Subcutaneous abdominal adipose tissue (tissue), 5 donors: ENCODE measurements around the gene HK1.
A peak's percentile ranks its signal among the peaks of the same experiment; 100 is the strongest.
"Not testable (repeated sequence)": the region's sequence is repeated elsewhere in the genome, so short reads cannot be mapped to it uniquely, and the experiment has no call there.

Source experiments
- H3K27ac ChIP-seq: one replicate; pipeline ENCODE4 v1.7.0; 2013; ENCODE audit warnings: low read depth, mild to moderate bottlenecking, inconsistent platforms, low read length, moderate library complexity
- H3K27me3 ChIP-seq, 5 donors: one replicate each; pipeline ENCODE4 v1.7.0; 2013; ENCODE audit warnings: low read length in 5 of 5, inconsistent platforms in 1 of 5; ENCODE audit not compliant: control insufficient read depth in 5 of 5, insufficient read depth in 4 of 5
- H3K36me3 ChIP-seq, 5 donors: one replicate each; pipeline ENCODE4 v1.7.0; 2013; ENCODE audit warnings: low read length in 5 of 5; ENCODE audit not compliant: control insufficient read depth in 5 of 5, insufficient read depth in 5 of 5
- H3K4me1 ChIP-seq, 5 donors: one replicate each; pipeline ENCODE4 v1.7.0; 2013; ENCODE audit warnings: low read length in 5 of 5, mild to moderate bottlenecking in 3 of 5, moderate library complexity in 1 of 5; ENCODE audit not compliant: control insufficient read depth in 5 of 5, insufficient read depth in 5 of 5
- H3K4me3 ChIP-seq, 5 donors: one replicate each; pipeline ENCODE4 v1.7.0; 2013; ENCODE audit warnings: low read length in 5 of 5, low read depth in 1 of 5
- H3K9ac ChIP-seq, 5 donors: one replicate each; pipeline ENCODE4 v1.7.0; 2013; ENCODE audit warnings: low read length in 5 of 5, mild to moderate bottlenecking in 4 of 5, moderate library complexity in 3 of 5
- H3K9me3 ChIP-seq, 5 donors: one replicate each; pipeline ENCODE4 v1.7.0; 2013; ENCODE audit warnings: low read length in 5 of 5; ENCODE audit not compliant: control insufficient read depth in 5 of 5
- donor health status: healthy.
- donor health status: healthy.
- donor health status: healthy.
- donor health status: healthy.
- donor health status: healthy.

The HK1 gene

GRCh38 chr10:69446229-69446628 lies 167.9 kb downstream of the HK1 start:
- no peak overlapping the region for H3K4me3 ChIP-seq
- H3K27ac ChIP-seq = no peak overlapping the region
- no peak overlapping the region for H3K9ac ChIP-seq
- no peaks in the 10 kb centered on the region for H3K9me3 ChIP-seq
- H3K36me3 ChIP-seq = no peaks in the 10 kb centered on the region
- peaks cover 10 to 48% (median 33%) of the 10 kb centered on the region in 5 donors for H3K4me1 ChIP-seq
- H3K27me3 ChIP-seq = no peaks in the 10 kb centered on the region

DNA sequence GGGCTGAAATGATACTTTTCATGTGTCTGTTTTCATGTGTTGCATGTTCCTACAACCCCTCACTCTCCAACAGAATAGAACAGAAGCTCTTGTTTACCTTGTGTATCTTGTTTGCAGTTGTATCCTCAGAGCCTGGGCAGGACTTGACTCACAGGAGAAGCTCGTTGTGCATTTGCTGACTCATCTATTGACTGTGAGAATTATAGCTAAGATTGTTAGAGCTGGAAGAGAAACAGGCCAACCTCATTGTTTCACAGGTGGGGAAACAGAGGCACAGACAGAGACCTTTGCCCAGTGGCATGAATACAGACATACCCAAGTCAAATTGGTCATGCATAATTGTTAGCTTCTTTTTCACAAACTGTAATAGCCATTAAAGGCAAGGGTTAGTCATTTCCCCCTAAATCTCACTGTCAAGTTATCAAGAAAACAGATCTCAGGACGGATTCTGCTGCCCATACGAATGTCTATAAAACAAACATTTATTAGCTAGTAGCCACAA lies 168.4 kb downstream of the HK1 start:
- H3K4me3 ChIP-seq = no peak overlapping the region
- H3K27me3 ChIP-seq = no peaks in the 10 kb centered on the region
- no peaks in the 10 kb centered on the region for H3K36me3 ChIP-seq
- H3K9ac ChIP-seq = no peak overlapping the region
- no peaks in the 10 kb centered on the region for H3K9me3 ChIP-seq
- H3K4me1 ChIP-seq = peaks cover 10 to 49% (median 35%) of the 10 kb centered on the region in 5 donors
- H3K27ac ChIP-seq = peak overlapping the region; percentile 12

GRCh38 chr10:69449841-69450240 lies 171.5 kb downstream of the HK1 start:
- Histone ChIP-seq H3K4me3 (peak overlapping the region in 2 of 5 donors; percentile 2 to 29), H3K27ac (peak overlapping the region; percentile 89), H3K9me3 (no peaks in the 10 kb centered on the region), H3K9ac (peak overlapping the region in 3 of 5 donors; percentile 2 to 92 (median 56)), H3K4me1 (peaks cover 15 to 73% (median 63%) of the 10 kb centered on the region in 5 donors), H3K36me3 (peaks cover 0 to 3% (median 0%) of the 10 kb centered on the region in 5 donors), H3K27me3 (no peaks in the 10 kb centered on the region)

DNA sequence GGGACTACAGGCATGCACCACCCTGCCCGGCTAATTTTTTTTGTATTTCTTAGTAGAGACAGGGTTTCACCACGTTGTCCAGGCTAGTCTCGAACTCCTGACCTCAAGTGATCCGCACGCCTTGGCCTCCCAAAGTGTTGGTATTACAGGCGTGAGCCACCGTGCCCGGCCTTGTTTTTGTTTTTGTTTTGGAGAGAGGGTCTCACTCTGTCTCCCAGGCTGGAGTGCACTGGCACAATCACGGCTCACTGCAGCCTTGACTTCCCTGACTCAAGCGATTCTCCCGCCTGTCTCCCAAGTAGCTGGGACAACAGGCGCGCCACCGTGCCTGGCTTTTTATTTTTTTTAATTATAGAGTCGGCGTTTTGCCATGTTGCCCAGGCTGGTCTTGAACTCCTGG lies 172.1 kb downstream of the HK1 start:
- H3K4me1 ChIP-seq = peaks cover 15 to 75% (median 64%) of the 10 kb centered on the region in 5 donors
- H3K27ac ChIP-seq = peak overlapping the region; percentile 89
- peak overlapping the region in 1 of 5 donors; percentile 75 for H3K4me3 ChIP-seq
- H3K9me3 ChIP-seq, H3K36me3 ChIP-seq, H3K27me3 ChIP-seq, H3K9ac ChIP-seq: not testable (repeated sequence)

- peak within 1 kb of the TSS; percentile 56 to 94 (median 91) for H3K9ac ChIP-seq
- H3K36me3 ChIP-seq = peaks cover 0 to 3% (median 3%) of the 10 kb centered on the region in 5 donors
- peak within 1 kb of the TSS; percentile 80 to 97 (median 85) for H3K4me3 ChIP-seq
- no peaks in the 10 kb centered on the region for H3K27me3 ChIP-seq
- H3K27ac ChIP-seq = peak within 1 kb of the TSS; percentile 89
- H3K4me1 ChIP-seq = peaks cover 16 to 77% (median 67%) of the 10 kb centered on the region in 5 donors
- no peaks in the 10 kb centered on the region for H3K9me3 ChIP-seq
Observed at GRCh38 chr10:69451209-69451783, 173.0 kb downstream of the HK1 start, which contains the start of gene TSPAN15. Gene TSPAN15 (plus strand): TSS chr10:69451465. CDS start chr10:69451595, 130 bp downstream.
